ENCODE measurements around the gene SLC9C1. TPM values are rescaled to one million over a fixed set of nuclear protein-coding genes. Genes with fewer than 3 reads are reported as not detected.

The SLC9C1 gene
- total RNA-seq, 1 donor from 2014 or later, result not detected

DNA sequence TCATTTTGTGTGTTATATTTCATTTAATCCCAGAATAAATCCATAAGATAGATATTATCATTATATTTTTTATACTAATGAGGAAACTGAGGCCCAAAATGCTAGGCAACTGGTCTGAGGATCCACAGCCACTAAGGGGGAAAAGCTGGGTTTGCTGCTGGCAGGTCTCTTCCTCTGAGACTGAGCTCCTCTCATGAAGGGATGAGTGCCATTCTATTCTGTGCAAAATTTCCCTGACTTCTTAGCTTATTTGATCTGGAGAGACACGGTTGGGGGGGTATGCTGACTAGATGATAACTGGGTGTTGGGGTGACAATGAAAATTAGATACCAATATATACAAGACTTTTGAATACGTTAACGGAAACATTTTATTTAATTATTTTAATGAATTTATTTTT lies 162.9 kb downstream of the SLC9C1 start:
- DNase-seq, result no peak
- Histone ChIP-seq H3K36me3 (no peaks in the 10 kb centered on the region), H3K9me3 (no peaks in the 10 kb centered on the region), H3K4me3 (no peak overlapping the region), H3K27ac (no peak overlapping the region), H3K27me3 (ENCODE audit: low read depth) (no peaks in the 10 kb centered on the region), H3K4me1 (peaks cover 16% of the 10 kb centered on the region)
- intact Hi-C loops (cut with DNase I), result no loop called here
- no peak for TF ChIP-seq CTCF (IDR thresholded peaks at IDR 0.05)
- no peak for ATAC-seq

DNA sequence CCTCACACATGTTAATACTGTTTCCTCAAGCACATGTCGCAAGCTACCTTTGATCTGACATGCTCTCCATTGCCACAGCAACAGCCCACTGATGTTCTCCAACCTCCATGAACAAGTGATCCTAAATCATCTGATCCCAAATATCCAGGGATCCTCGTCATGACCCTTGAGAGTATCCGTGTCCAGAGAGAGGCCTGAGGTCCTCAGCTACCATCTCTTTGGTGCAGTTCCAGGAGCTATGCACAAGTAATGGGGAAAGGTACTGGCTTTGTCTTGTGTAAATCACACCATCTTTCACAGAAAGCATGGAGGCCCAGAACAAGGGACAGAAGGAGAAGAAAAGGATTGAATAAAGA lies 163.4 kb downstream of the SLC9C1 start:
- DNase-seq (no peak), ATAC-seq (no peak)
- intact Hi-C loops (cut with DNase I), result no loop called here
- H3K9me3 ChIP-seq, result no peaks in the 10 kb centered on the region
- H3K27ac ChIP-seq, result no peak overlapping the region
- no peak for TF ChIP-seq CTCF (IDR thresholded peaks at IDR 0.05)
- H3K4me3 ChIP-seq, result no peak overlapping the region
- no peaks in the 10 kb centered on the region for H3K27me3 ChIP-seq (ENCODE audit: low read depth)
- no peaks in the 10 kb centered on the region for H3K36me3 ChIP-seq
- peaks cover 16% of the 10 kb centered on the region for H3K4me1 ChIP-seq

GRCh38 chr3:112129925-112130637 lies 163.9 kb downstream of the SLC9C1 start:
- ATAC-seq, result no peak
- Histone ChIP-seq H3K27me3 (ENCODE audit: low read depth) (no peaks in the 10 kb centered on the region), H3K4me1 (peaks cover 16% of the 10 kb centered on the region), H3K4me3 (no peak overlapping the region), H3K9me3 (no peaks in the 10 kb centered on the region), H3K27ac (no peak overlapping the region), H3K36me3 (no peaks in the 10 kb centered on the region)
- no peak for DNase-seq
- TF ChIP-seq CTCF (IDR thresholded peaks at IDR 0.05), result no peak
- intact Hi-C loops (cut with DNase I), result no loop called here

DNA sequence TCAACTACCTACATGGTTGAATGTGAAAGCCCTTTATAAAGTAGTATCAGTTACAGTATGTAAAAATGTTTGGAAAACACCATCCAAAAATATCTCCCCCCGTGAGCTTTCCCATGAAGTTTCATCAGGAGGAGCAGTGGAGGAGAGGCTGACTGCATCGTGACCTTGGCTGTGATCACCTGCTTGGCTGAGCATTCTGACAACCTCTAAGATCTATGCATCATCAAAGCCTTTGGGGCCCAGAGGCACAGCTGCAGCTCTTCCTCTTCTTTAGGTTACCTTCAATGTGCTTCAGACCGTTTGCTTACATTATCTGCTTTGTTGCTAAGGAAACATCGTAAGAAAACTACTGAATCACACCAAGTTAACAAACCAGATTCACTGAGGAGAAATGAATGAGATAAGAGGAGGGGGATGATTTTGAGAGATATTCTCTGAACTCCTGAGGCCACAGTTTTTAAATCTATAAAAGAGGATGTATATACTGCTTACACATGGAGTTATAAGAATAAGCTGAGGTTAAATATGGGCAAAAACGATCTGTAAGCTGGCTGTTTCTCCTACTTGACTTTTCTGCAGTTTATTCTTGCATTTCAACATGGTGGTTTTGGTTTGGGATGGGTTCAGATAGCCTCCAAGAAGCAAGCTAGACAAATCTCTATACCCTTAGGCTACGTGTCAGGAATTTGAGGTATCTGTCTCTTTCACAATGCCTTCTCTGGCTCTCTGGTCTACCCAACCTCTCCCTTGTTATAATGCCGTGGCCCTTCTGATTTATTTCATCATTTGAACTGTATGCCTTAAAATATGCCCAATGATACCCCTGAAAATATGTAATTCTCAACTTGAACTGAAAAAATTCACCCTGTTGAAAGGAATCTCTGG lies 164.9 kb downstream of the SLC9C1 start:
- H3K9me3 ChIP-seq, result no peaks in the 10 kb centered on the region
- no peaks in the 10 kb centered on the region for H3K27me3 ChIP-seq (ENCODE audit: low read depth)
- no peak for TF ChIP-seq CTCF (IDR thresholded peaks at IDR 0.05)
- no peaks in the 10 kb centered on the region for H3K36me3 ChIP-seq
- peaks cover 16% of the 10 kb centered on the region for H3K4me1 ChIP-seq
- ATAC-seq (no peak), DNase-seq (no peak)
- H3K4me3 ChIP-seq, result no peak overlapping the region
- intact Hi-C loops (cut with DNase I), result no loop called here
- H3K27ac ChIP-seq, result no peak overlapping the region

DNA sequence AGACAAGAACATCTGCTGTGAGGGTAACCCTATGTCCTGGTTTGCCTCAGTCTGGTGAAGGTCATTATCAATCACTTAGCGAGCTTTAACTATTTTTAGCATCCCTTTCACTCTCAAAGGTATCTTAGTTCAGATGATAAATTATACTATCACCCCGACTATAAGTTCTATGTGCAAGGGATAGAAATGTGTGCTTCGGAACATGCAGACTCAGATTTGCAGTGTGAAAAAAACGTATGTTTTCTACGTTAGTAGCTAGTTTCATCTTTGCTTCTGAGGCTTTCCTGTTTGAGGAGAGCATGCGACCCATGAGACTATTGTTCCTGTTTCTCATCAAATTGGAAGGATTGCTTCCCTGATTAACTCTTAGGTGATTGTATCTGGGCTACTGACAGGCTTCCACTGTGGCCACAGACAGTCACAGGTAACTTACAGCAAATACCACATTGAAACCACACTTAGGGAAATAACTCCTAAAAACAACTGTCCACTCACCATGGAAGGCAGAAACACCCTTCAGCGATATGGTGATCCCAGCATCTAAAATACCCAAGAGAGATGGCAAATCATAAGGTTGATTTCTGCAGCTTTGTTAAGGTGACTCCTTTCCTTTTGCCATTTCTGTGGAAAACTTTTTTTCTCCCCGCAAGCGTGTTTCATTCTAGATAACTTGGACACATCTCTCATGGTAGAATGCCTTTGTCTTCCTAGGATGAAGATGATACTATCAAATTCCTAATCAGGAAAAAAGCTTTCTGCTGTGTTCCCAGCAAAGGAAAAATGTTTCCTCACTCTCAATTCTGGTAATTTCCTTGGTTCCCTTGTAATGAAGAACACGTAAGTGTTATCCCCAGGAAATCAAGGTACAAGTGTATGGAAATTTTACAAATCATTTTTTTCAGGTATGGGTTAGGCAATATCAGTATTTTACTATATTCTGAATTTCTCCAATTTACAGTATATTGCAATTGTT lies 166.2 kb downstream of the SLC9C1 start:
- intact Hi-C loops (cut with DNase I), result no loop called here
- Histone ChIP-seq H3K4me3 (no peak overlapping the region), H3K27ac (no peak overlapping the region), H3K4me1 (peaks cover 16% of the 10 kb centered on the region), H3K36me3 (no peaks in the 10 kb centered on the region), H3K27me3 (ENCODE audit: low read depth) (no peaks in the 10 kb centered on the region), H3K9me3 (no peaks in the 10 kb centered on the region)
- no peak for DNase-seq
- ATAC-seq, result no peak
- TF ChIP-seq CTCF (IDR thresholded peaks at IDR 0.05), result no peak
